Mesothelial cell of epicardium (in vitro differentiated cells): ENCODE measurements around the gene UBFD1. TPM values are rescaled to one million over a fixed set of nuclear protein-coding genes. Genes with fewer than 3 reads are reported as not detected.

ENCODE experiments used
- DNase-seq, 2 experiments: peaks; one replicate each; pipeline ENCODE4 v3.0.0; 2021; ENCODE audit warnings: low spot score in 2 of 2; ENCODE audit not compliant: unreplicated experiment in 2 of 2
- H3K27ac Mint-ChIP-seq: 2 replicates; pipeline ENCODE4 v1.8.0; 2021; ENCODE audit warnings: mixed read lengths
- H3K27me3 Mint-ChIP-seq: 2 replicates; pipeline ENCODE4 v1.8.0; 2021; ENCODE audit warnings: low read depth, mixed read lengths
- H3K36me3 Mint-ChIP-seq: 2 replicates; pipeline ENCODE4 v1.8.0; 2021; ENCODE audit warnings: mixed read lengths
- H3K4me1 Mint-ChIP-seq: 2 replicates; pipeline ENCODE4 v1.8.0; 2021; ENCODE audit warnings: mixed read lengths
- H3K4me3 Mint-ChIP-seq: 2 replicates; pipeline ENCODE4 v1.8.0; 2021; ENCODE audit warnings: mild to moderate bottlenecking, moderate library complexity, mixed read lengths
- H3K9me3 Mint-ChIP-seq: 2 replicates; pipeline ENCODE4 v1.8.0; 2021; ENCODE audit warnings: mixed read lengths
- total RNA-seq: library from RNA; stranded (reverse); gene quantifications from 3 replicates; pipeline ENCODE4 v1.2.1, GENCODE V29; 2021
- TF ChIP-seq, protein P1 (sequence below): fragments of 200-600 bp; sonication (generic); IDR thresholded peaks from one replicate; pipeline ENCODE4 v1.5.0; 2021; ENCODE audit warnings: antibody characterized with exemption; ENCODE audit not compliant: unreplicated experiment

The UBFD1 gene, protein sequence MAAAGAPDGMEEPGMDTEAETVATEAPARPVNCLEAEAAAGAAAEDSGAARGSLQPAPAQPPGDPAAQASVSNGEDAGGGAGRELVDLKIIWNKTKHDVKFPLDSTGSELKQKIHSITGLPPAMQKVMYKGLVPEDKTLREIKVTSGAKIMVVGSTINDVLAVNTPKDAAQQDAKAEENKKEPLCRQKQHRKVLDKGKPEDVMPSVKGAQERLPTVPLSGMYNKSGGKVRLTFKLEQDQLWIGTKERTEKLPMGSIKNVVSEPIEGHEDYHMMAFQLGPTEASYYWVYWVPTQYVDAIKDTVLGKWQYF
- total RNA-seq, result 99.6 to 114 TPM (median 109 TPM) in 3 replicates

DNA sequence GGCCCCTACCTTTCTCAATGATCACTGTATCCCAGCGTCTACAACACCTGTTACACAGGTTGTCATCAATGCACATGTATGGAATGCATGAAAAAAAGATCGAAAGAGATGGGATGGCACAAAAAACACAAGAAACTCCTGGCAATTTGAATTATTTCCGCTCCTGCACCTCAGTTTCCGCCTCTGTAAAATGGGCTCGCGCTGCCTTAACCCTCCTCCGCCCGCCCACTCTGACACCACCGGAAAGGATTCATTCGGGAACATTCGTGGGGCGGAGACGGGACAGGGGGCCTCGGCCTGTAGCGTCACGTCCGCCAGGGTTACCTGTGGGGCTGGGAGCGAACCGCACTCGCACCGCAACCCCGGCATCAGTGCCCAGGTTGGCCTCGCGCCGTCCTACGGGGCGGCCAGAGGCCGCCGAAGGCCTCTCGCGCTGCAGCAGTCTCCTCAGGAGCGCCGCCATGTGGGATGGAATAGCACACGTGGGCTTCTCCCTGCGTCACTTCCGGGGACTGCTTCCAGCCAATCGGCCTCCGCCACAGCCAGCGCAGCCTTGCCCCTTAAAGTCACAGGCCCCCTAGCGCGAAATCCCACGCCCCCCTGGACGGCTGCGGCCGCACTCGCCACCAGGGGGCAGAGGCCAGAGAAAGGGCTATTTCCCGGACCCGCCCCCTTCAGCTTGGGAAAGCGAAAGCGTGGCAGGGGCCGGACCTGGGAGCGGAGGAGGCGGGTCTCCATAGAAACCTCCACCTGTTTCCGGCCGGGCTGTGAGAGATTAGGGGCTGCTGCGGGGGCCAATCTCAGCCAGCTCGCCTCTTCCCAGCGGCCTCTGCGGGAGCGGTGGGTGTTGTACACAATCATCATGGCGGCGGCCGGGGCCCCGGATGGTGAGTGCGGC is at the start of gene UBFD1, which contains the start of gene EARS2:
Gene UBFD1, plus strand, starts transcription at position 847 of the 898 bp plus-strand sequence. Its CDS starts 16 bp downstream, at position 863.
Gene EARS2, minus strand, starts transcription at position 470 of the 898 bp plus-strand sequence. Its CDS starts 7 bp downstream, at position 463.
- Mint-ChIP-seq H3K27me3 (no peaks in the 10 kb centered on the region), H3K27ac (peak within 1 kb of the TSS; percentile 95), H3K4me3 (peak within 1 kb of the TSS; percentile 92), H3K36me3 (peaks cover 12% of the 10 kb centered on the region), H3K4me1 (peaks cover 16% of the 10 kb centered on the region), H3K9me3 (no peaks in the 10 kb centered on the region)
- peak; percentile 98 to 99 for DNase-seq
- TF ChIP-seq, protein P1, sequence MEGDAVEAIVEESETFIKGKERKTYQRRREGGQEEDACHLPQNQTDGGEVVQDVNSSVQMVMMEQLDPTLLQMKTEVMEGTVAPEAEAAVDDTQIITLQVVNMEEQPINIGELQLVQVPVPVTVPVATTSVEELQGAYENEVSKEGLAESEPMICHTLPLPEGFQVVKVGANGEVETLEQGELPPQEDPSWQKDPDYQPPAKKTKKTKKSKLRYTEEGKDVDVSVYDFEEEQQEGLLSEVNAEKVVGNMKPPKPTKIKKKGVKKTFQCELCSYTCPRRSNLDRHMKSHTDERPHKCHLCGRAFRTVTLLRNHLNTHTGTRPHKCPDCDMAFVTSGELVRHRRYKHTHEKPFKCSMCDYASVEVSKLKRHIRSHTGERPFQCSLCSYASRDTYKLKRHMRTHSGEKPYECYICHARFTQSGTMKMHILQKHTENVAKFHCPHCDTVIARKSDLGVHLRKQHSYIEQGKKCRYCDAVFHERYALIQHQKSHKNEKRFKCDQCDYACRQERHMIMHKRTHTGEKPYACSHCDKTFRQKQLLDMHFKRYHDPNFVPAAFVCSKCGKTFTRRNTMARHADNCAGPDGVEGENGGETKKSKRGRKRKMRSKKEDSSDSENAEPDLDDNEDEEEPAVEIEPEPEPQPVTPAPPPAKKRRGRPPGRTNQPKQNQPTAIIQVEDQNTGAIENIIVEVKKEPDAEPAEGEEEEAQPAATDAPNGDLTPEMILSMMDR, result peak; percentile 94

DNA sequence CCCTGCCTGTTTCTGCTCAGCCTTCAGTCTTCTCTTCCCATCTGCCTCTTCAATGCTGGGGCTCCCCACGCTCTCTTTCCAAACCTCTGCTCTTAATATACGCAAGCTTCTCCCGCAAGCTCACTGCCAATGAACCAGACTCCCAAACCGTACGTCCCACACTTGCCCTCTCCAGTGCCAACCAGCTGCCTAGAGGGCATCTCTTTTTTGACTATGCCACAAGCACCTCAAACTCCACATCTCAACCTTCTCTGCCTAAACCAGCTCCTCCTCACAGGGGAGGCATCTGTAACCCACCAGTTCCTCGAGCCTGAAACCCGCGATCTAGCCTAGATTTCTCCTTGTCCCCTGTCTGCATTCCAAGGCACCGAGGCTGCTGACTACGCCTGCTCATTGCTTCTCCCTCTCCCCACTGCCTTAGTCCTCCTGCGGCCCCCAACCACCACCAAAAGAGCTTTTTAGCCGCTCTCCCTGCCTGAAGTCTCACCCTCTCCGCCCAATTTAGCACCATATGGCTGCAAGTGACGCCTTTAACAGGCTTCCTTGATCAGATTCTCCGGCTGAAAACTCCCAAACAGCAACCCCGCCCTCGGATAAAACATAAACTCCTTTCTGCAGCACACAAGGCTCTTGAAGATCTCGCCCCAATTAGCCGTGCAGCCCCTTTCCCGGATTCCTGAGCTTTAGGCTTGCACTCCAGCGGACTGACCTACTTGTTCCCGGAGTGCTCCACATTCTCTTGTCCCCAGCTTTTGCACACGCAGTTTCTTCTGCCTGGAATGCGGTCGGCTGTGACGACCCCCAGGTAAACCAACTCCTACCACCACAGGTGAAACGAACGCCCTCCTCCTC is 48.7 kb upstream of the UBFD1 start:
- no peaks in the 10 kb centered on the region for H3K27me3 Mint-ChIP-seq
- H3K27ac Mint-ChIP-seq, result peak overlapping the region; percentile 72
- peaks cover 19% of the 10 kb centered on the region for H3K4me1 Mint-ChIP-seq
- TF ChIP-seq, protein P1, result no peak
- peak in 1 of 2 experiments; percentile 42 for DNase-seq
- peak overlapping the region; percentile 78 for H3K4me3 Mint-ChIP-seq
- peaks cover 5% of the 10 kb centered on the region for H3K36me3 Mint-ChIP-seq
- H3K9me3 Mint-ChIP-seq, result no peaks in the 10 kb centered on the region

DNA sequence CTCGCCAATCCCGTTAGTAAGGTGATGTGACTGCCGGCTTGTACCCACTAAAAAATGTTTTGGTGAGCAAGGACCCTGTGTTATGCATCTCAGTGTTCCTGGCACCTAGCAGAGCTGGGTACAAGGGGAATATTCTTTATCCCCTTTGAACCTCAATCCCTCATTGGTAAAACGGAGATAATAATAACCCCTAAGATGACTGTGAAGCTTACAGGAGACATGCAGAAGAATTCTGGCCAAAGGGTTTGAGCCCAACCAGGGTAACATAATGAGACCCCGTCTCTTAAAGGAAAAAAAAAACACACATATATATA is 48.1 kb upstream of the UBFD1 start:
- H3K9me3 Mint-ChIP-seq, result no peaks in the 10 kb centered on the region
- peaks cover 6% of the 10 kb centered on the region for H3K36me3 Mint-ChIP-seq
- DNase-seq, result no peak
- H3K4me3 Mint-ChIP-seq, result peak overlapping the region; percentile 78
- TF ChIP-seq, protein P1, result no peak
- H3K4me1 Mint-ChIP-seq, result peaks cover 19% of the 10 kb centered on the region
- no peaks in the 10 kb centered on the region for H3K27me3 Mint-ChIP-seq
- peak overlapping the region; percentile 72 for H3K27ac Mint-ChIP-seq

DNA sequence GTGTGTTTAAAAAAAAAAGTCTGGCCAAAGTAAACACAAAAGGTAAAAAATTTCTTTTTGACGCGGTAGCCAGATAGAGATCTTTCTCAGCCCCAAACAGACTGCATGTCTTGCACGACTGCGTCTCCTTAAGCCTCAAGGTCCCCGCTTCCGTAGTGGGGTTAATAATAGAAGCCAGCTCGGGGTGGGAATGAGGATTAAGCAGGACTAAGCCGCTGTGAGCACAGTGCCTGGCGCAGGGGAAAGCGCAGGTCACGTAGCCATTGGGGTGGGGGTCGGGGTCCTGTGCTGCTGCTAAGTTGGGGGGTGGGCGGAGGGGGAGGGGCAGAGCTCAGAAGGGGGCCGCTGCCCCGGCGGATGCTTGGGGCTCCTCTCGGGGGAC is 47.8 kb upstream of the UBFD1 start:
- Mint-ChIP-seq H3K4me3 (peak overlapping the region; percentile 78), H3K9me3 (no peaks in the 10 kb centered on the region), H3K27ac (peak overlapping the region; percentile 87), H3K27me3 (no peaks in the 10 kb centered on the region), H3K36me3 (peaks cover 10% of the 10 kb centered on the region), H3K4me1 (peaks cover 19% of the 10 kb centered on the region)
- peak in 1 of 2 experiments; percentile 40 for DNase-seq
- TF ChIP-seq, protein P1, result no peak
